Stimulated activated CD8-positive, alpha-beta memory T cell treated with anti-CD3 and anti-CD28 coated beads, Interleukin-15, amount 100 ng/mL, for 24 hours (primary cell): ENCODE results near the gene BCHE.

Source experiments
- DNase-seq: peaks from one replicate; pipeline ENCODE4 v3.0.0-alpha.2; 2020; ENCODE audit warnings: low read depth

BCHE gene

GRCh38 chr3:165837058-165837525 lies at the start of gene BCHE:
TSS of gene BCHE (minus strand) at chr3:165837423. CDS start at chr3:165831033, 6,390 bp downstream.
- DNase-seq: no peak

GRCh38 chr3:165885558-165886270 lies 48.5 kb upstream of the BCHE start:
- DNase-seq: no peak

- DNase-seq: no peak
Measured at GRCh38 chr3:165884518-165884917, 47.3 kb upstream of the BCHE start.

- DNase-seq: no peak
Measured at GRCh38 chr3:165883863-165884478, 46.7 kb upstream of the BCHE start.

GRCh38 chr3:165883117-165883516 lies 45.9 kb upstream of the BCHE start:
- no peak for DNase-seq

GRCh38 chr3:165875644-165876043 lies 38.4 kb upstream of the BCHE start:
- no peak for DNase-seq

GRCh38 chr3:165874663-165875489 lies 37.7 kb upstream of the BCHE start:
- no peak for DNase-seq

GRCh38 chr3:165868088-165868487 lies 30.9 kb upstream of the BCHE start:
- no peak for DNase-seq

- no peak for DNase-seq
Measured at GRCh38 chr3:165859061-165859460, 21.8 kb upstream of the BCHE start.

- DNase-seq: no peak
Measured at GRCh38 chr3:165855581-165855980, 18.4 kb upstream of the BCHE start.

GRCh38 chr3:165854696-165855095 lies 17.5 kb upstream of the BCHE start:
- DNase-seq: no peak

- no peak for DNase-seq
Measured at GRCh38 chr3:165852711-165853110, 15.5 kb upstream of the BCHE start.

GRCh38 chr3:165852191-165852590 lies 15.0 kb upstream of the BCHE start:
- DNase-seq: no peak

- no peak for DNase-seq
Measured at GRCh38 chr3:165846056-165846455, 8.8 kb upstream of the BCHE start.

- DNase-seq: no peak
Measured at GRCh38 chr3:165839296-165840076, 2.3 kb upstream of the BCHE start.

GRCh38 chr3:165837801-165838200 lies 578 bp upstream of the BCHE start:
- DNase-seq: no peak

- DNase-seq: no peak
Measured at GRCh38 chr3:165835431-165835830, 1.8 kb downstream of the BCHE start.

GRCh38 chr3:165830746-165831145 lies 6.5 kb downstream of the BCHE start:
- no peak for DNase-seq

GRCh38 chr3:165827883-165828282 lies 9.3 kb downstream of the BCHE start:
- no peak for DNase-seq

GRCh38 chr3:165827233-165827632 lies 10.0 kb downstream of the BCHE start:
- DNase-seq: no peak

GRCh38 chr3:165820671-165821123 lies 16.5 kb downstream of the BCHE start:
- DNase-seq: no peak

- DNase-seq: no peak
Measured at GRCh38 chr3:165817160-165817709, 20.0 kb downstream of the BCHE start.
